ENCODE data around the gene NPEPPS. TPM values are rescaled to one million over a fixed set of nuclear protein-coding genes. Genes with fewer than 3 reads are reported as not detected.
A peak's percentile ranks its signal among the peaks of the same experiment; 100 is the strongest.

Gene NPEPPS
- total and polyA plus RNA-seq, 12 donors, result 37.9 to 187 (median 97.2) TPM

GRCh38 chr17:47620503-47621245 lies 89.8 kb downstream of the NPEPPS start:
- WGBS, 4 donors, result 83 to 93% (median 84%) methylated on average over 3 of the region's 3 CpGs
- TF ChIP-seq POLR2A (IDR thresholded peaks at IDR 0.05), result no peak
- TF ChIP-seq, protein P1, sequence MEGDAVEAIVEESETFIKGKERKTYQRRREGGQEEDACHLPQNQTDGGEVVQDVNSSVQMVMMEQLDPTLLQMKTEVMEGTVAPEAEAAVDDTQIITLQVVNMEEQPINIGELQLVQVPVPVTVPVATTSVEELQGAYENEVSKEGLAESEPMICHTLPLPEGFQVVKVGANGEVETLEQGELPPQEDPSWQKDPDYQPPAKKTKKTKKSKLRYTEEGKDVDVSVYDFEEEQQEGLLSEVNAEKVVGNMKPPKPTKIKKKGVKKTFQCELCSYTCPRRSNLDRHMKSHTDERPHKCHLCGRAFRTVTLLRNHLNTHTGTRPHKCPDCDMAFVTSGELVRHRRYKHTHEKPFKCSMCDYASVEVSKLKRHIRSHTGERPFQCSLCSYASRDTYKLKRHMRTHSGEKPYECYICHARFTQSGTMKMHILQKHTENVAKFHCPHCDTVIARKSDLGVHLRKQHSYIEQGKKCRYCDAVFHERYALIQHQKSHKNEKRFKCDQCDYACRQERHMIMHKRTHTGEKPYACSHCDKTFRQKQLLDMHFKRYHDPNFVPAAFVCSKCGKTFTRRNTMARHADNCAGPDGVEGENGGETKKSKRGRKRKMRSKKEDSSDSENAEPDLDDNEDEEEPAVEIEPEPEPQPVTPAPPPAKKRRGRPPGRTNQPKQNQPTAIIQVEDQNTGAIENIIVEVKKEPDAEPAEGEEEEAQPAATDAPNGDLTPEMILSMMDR (IDR thresholded peaks at IDR 0.05), result no peak
- Histone ChIP-seq H3K4me1 (replicated peaks in 1 of 2) (peaks cover 8 to 21% of the 10 kb centered on the region in 2 donors), H3K9me3 (replicated peaks in 1 of 3) (no peaks in the 10 kb centered on the region), H3K4me3 (no peak overlapping the region), H3K27me3 (no peaks in the 10 kb centered on the region), H3K27ac (no peak overlapping the region), H3K36me3 (replicated peaks in 1 of 2) (peaks cover 0 to 64% of the 10 kb centered on the region in 2 donors)
- intact Hi-C loops (cut with DNase I), result no loop called here
- DNase-seq, result no peak

- Histone ChIP-seq H3K4me1 (replicated peaks in 1 of 2) (peaks cover 8 to 21% of the 10 kb centered on the region in 2 donors), H3K36me3 (replicated peaks in 1 of 2) (peaks cover 0 to 56% of the 10 kb centered on the region in 2 donors), H3K27me3 (no peaks in the 10 kb centered on the region), H3K4me3 (no peak overlapping the region), H3K9me3 (replicated peaks in 1 of 3) (no peaks in the 10 kb centered on the region), H3K27ac (peak overlapping the region in 3 of 5 donors; percentile 24 to 66 (median 43))
- TF ChIP-seq POLR2A (IDR thresholded peaks at IDR 0.05), result peak in 1 of 2 donors; percentile 17
- TF ChIP-seq, protein P1 (IDR thresholded peaks at IDR 0.05), result no peak
- peak; percentile 34 to 83 (median 75) for DNase-seq
- WGBS, 4 donors, result 33 to 39% (median 36%) methylated on average over 9 of the region's 9 CpGs
- intact Hi-C loops (cut with DNase I), result no loop called here
Measured at GRCh38 chr17:47621293-47622179, 90.6 kb downstream of the NPEPPS start.

DNA sequence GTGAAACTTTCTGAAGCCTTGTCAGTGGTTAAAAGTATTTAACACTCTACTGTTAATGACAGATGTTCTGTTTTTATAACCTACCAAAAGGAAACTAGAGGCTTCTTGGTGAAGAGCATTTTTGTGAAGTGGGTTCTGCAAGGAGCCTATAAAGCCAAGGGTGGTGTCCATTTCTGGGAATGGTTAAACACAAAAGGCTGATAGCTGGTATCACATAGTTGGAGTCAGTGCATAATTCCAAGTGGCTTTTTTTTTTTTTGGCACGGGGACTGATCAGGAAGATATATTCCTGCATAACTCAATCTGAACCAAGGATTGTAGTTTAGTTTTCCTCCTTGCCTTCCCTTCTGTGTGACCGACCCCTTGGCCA lies 91.3 kb downstream of the NPEPPS start:
- intact Hi-C loops (cut with DNase I), result no loop called here
- no peaks in the 10 kb centered on the region for H3K27me3 ChIP-seq
- H3K4me1 ChIP-seq (replicated peaks in 1 of 2), result peaks cover 8 to 21% of the 10 kb centered on the region in 2 donors
- no peak overlapping the region for H3K4me3 ChIP-seq
- H3K27ac ChIP-seq, result peak overlapping the region in 2 of 5 donors; percentile 24 to 43
- DNase-seq, result no peak
- TF ChIP-seq POLR2A (IDR thresholded peaks at IDR 0.05), result no peak
- TF ChIP-seq, protein P1 (IDR thresholded peaks at IDR 0.05), result no peak
- WGBS, 4 donors, result 25 to 29% (median 27%) methylated on average over 2 of the region's 2 CpGs
- H3K36me3 ChIP-seq (replicated peaks in 1 of 2), result peaks cover 0 to 54% of the 10 kb centered on the region in 2 donors
- no peaks in the 10 kb centered on the region for H3K9me3 ChIP-seq (replicated peaks in 1 of 3)

- no peak for TF ChIP-seq POLR2A (IDR thresholded peaks at IDR 0.05)
- TF ChIP-seq, protein P1 (IDR thresholded peaks at IDR 0.05), result no peak
- no peak overlapping the region for H3K4me3 ChIP-seq
- peaks cover 8 to 21% of the 10 kb centered on the region in 2 donors for H3K4me1 ChIP-seq (replicated peaks in 1 of 2)
- H3K36me3 ChIP-seq (replicated peaks in 1 of 2), result peaks cover 0 to 28% of the 10 kb centered on the region in 2 donors
- WGBS, 4 donors, result 0 to 58% (median 26%) methylated on average over 1 of the region's 1 CpG
- H3K27ac ChIP-seq, result no peak overlapping the region
- intact Hi-C loops (cut with DNase I), result no loop called here
- H3K9me3 ChIP-seq (replicated peaks in 1 of 3), result no peaks in the 10 kb centered on the region
- no peaks in the 10 kb centered on the region for H3K27me3 ChIP-seq
- DNase-seq, result no peak
Measured at GRCh38 chr17:47624727-47625068, 93.8 kb downstream of the NPEPPS start.
